GM18511 (cell line): ENCODE data around the gene CERS5.
A peak's percentile ranks its signal among the peaks of the same experiment; 100 is the strongest.

Experiments used
- ATAC-seq: cut with Tn5 transposase; IDR thresholded peaks from one replicate; pipeline ENCODE4 v1.9.1; 2021; ENCODE audit warnings: mild to moderate bottlenecking, moderate library complexity; ENCODE audit not compliant: unreplicated experiment

CERS5 gene

GRCh38 chr12:50142993-50143392 is 24.2 kb downstream of the CERS5 start:
- ATAC-seq = no peak

GRCh38 chr12:50132505-50133135 is 34.5 kb downstream of the CERS5 start:
- ATAC-seq = no peak

GRCh38 chr12:50129290-50129689 is 37.9 kb downstream of the CERS5 start:
- ATAC-seq = no peak

- no peak for ATAC-seq
Measured at GRCh38 chr12:50127546-50127945, 39.6 kb downstream of the CERS5 start.

GRCh38 chr12:50123203-50123602 is 44.0 kb downstream of the CERS5 start:
- ATAC-seq = no peak

- no peak for ATAC-seq
Measured at GRCh38 chr12:50121641-50122040, 45.5 kb downstream of the CERS5 start.

- no peak for ATAC-seq
Measured at GRCh38 chr12:50120953-50121352, 46.2 kb downstream of the CERS5 start.

GRCh38 chr12:50120521-50120920 is 46.6 kb downstream of the CERS5 start:
- no peak for ATAC-seq

GRCh38 chr12:50119387-50119786 is 47.8 kb downstream of the CERS5 start:
- ATAC-seq = no peak

GRCh38 chr12:50117057-50117622 is 50.0 kb downstream of the CERS5 start:
- no peak for ATAC-seq

GRCh38 chr12:50112456-50113218 is 54.5 kb downstream of the CERS5 start:
- ATAC-seq = no peak

GRCh38 chr12:50111693-50112455 is 55.3 kb downstream of the CERS5 start, which contains the start of gene COX14:
Gene COX14 (plus strand): TSS chr12:50112236. CDS start chr12:50120044, 7,808 bp downstream.
- peak; percentile 81 for ATAC-seq

GRCh38 chr12:50111395-50111692 is 55.8 kb downstream of the CERS5 start:
- peak; percentile 1 for ATAC-seq

GRCh38 chr12:50110762-50111351 is 56.3 kb downstream of the CERS5 start:
- ATAC-seq = peak; percentile 28

GRCh38 chr12:50110127-50110761 is 56.9 kb downstream of the CERS5 start:
- no peak for ATAC-seq

- ATAC-seq = no peak
Measured at GRCh38 chr12:50109319-50109718, 57.9 kb downstream of the CERS5 start.

- no peak for ATAC-seq
Measured at GRCh38 chr12:50107416-50108268, 59.5 kb downstream of the CERS5 start.

GRCh38 chr12:50106907-50107306 is 60.3 kb downstream of the CERS5 start:
- no peak for ATAC-seq

- ATAC-seq = no peak
Measured at GRCh38 chr12:50105913-50106450, 61.2 kb downstream of the CERS5 start.
